SW 1271 (cell line): ENCODE measurements around the gene STK11.

Source experiments
- DNase-seq, 2 experiments: peaks; one replicate each; lab custom pipeline; 2025; lab: John Stamatoyannopoulos, UW

Gene STK11

GRCh38 chr19:1273263-1274041, 67.9 kb downstream of the STK11 start:
- DNase-seq = no peak

- DNase-seq = no peak
Observed at GRCh38 chr19:1274081-1274851, 68.7 kb downstream of the STK11 start.

GRCh38 chr19:1274852-1275259, 69.3 kb downstream of the STK11 start:
- peak in 1 of 2 experiments; percentile 51 for DNase-seq

- peak; percentile 90 to 94 for DNase-seq
Observed at GRCh38 chr19:1275260-1275975, 69.8 kb downstream of the STK11 start, which contains the start of gene FAM174C. TSS of gene FAM174C (plus strand) at chr19:1275530. CDS start at chr19:1275550, 20 bp downstream.

GRCh38 chr19:1275976-1276627, 70.5 kb downstream of the STK11 start:
- no peak for DNase-seq

GRCh38 chr19:1276628-1277022, 71.0 kb downstream of the STK11 start:
- DNase-seq = no peak

GRCh38 chr19:1277061-1277460, 71.5 kb downstream of the STK11 start:
- no peak for DNase-seq
